ENCODE measurements around the gene ZBTB45.

- TF ChIP-seq CTCF (conservative IDR thresholded peaks at IDR 0.05; ENCODE audit: low read length) (no peak), EZH2phosphoT487 (IDR thresholded peaks at IDR 0.05; ENCODE audit: borderline replicate concordance) (no peak)
Observed at GRCh38 chr19:58466089-58466759, 53.4 kb downstream of the ZBTB45 start.
